Measurements from ENCODE around the gene AKAP8. TPM values are rescaled to one million over a fixed set of nuclear protein-coding genes. Genes with fewer than 3 reads are reported as not detected.

The AKAP8 gene
- polyA plus RNA-seq, 1 donor from 2014 or later, result 22.7 TPM

DNA sequence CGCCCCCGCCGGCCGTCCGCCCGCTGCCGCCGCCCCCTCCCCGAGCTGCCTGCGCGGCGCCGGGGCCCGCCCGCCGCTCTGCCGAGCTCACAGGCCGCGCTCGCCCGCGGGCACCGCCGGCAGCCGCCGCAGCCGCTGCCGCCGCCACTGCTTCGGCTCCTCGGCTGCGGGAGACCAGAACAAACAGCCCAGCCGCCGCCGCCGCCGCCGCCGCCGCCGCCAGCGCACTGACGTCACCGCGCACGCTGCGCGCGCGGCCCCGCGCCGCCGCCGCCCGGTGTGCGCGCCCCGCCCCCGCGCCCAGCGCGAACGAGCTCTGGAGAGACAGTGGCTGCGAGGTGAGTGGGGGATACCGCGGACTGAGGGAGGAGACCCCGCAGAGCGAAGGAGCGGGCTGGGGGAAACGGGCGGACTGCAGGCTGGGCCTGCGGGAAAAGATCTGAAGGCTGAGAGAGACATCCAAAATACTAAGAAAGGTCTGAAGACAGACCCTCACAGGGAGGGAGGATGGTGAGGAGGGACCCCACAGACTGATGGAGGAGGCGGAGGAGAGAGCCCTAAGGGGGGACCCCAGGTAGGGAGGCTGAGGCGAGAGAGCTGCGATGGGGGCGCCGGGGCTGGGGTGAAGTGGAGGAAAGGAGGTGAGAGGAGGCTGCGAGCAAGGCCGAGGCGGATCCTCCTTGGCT, 47.1 kb downstream of the AKAP8 start, which contains the start of gene BRD4:
Gene BRD4, minus strand, starts transcription at position 229 of the 686 bp plus-strand sequence. CDS start 59,440 bp downstream, outside the sequence.
- Histone ChIP-seq H3K4me2 (ENCODE audit: low read length) (peak within 1 kb of the TSS; percentile 45), H3K79me2 (replicated peaks; ENCODE audit: insufficient read depth, low read length) (peaks cover 50% of the 10 kb centered on the region), H3K4me3 (ENCODE audit: low read length) (peak within 1 kb of the TSS; percentile 99), H3F3A (ENCODE audit: insufficient read depth, low read length, poor library complexity, severe bottlenecking) (no peaks in the 10 kb centered on the region), H4K20me1 (ENCODE audit: insufficient read depth) (peaks cover 5% of the 10 kb centered on the region), H3K9ac (ENCODE audit: low read length) (peak within 1 kb of the TSS; percentile 96), H3K9me3 (ENCODE audit: low read length) (no peaks in the 10 kb centered on the region), H3K27me3 (ENCODE audit: insufficient read depth, low read depth, low read length) (no peaks in the 10 kb centered on the region), H3K36me3 (ENCODE audit: insufficient read depth, low read length) (no peaks in the 10 kb centered on the region), H2AFZ (ENCODE audit: low read depth, low read length) (peak within 1 kb of the TSS; percentile 91), H3K27ac (ENCODE audit: low read length) (peak within 1 kb of the TSS; percentile 94), H3K9me2 (ENCODE audit: insufficient read depth, low read length) (no peaks in the 10 kb centered on the region)
- peak; percentile 92 for TF ChIP-seq REST (IDR thresholded peaks at IDR 0.05; ENCODE audit: borderline replicate concordance)
- TF ChIP-seq POLR2AphosphoS5 (IDR thresholded peaks at IDR 0.05), result peak; percentile 96
- no peak for TF ChIP-seq EP300 (conservative IDR thresholded peaks at IDR 0.05; ENCODE audit: poor library complexity, severe bottlenecking)
- TF ChIP-seq RAD21 (conservative IDR thresholded peaks at IDR 0.05), result peak; percentile 61
- peak; percentile 93 for TF ChIP-seq TAF1 (IDR thresholded peaks at IDR 0.05; ENCODE audit: low read depth)
- peak; percentile 58 for TF ChIP-seq SMC3 (conservative IDR thresholded peaks at IDR 0.05; ENCODE audit: poor library complexity)
- TF ChIP-seq CTCF (IDR thresholded peaks at IDR 0.05; ENCODE audit: poor library complexity, severe bottlenecking), result no peak
- TF ChIP-seq MXI1 (conservative IDR thresholded peaks at IDR 0.05; ENCODE audit: poor library complexity, severe bottlenecking), result peak; percentile 21

- no peaks in the 10 kb centered on the region for H3K9me3 ChIP-seq (ENCODE audit: low read length)
- peaks cover 8% of the 10 kb centered on the region for H4K20me1 ChIP-seq (ENCODE audit: insufficient read depth)
- H3K9ac ChIP-seq (ENCODE audit: low read length), result peak overlapping the region; percentile 96
- no peak for TF ChIP-seq EP300 (conservative IDR thresholded peaks at IDR 0.05; ENCODE audit: poor library complexity, severe bottlenecking)
- no peak for TF ChIP-seq REST (IDR thresholded peaks at IDR 0.05; ENCODE audit: borderline replicate concordance)
- no peak for TF ChIP-seq EZH2 (IDR thresholded peaks at IDR 0.05; ENCODE audit: borderline replicate concordance, insufficient read depth, low read length, poor library complexity, severe bottlenecking)
- TF ChIP-seq MXI1 (conservative IDR thresholded peaks at IDR 0.05; ENCODE audit: poor library complexity, severe bottlenecking), result peak; percentile 54
- no peak for TF ChIP-seq TAF1 (IDR thresholded peaks at IDR 0.05; ENCODE audit: low read depth)
- TF ChIP-seq RAD21 (conservative IDR thresholded peaks at IDR 0.05), result no peak
- no peak for TF ChIP-seq CTCF (IDR thresholded peaks at IDR 0.05; ENCODE audit: poor library complexity, severe bottlenecking)
- TF ChIP-seq POLR2AphosphoS5 (IDR thresholded peaks at IDR 0.05), result no peak
- TF ChIP-seq SMC3 (conservative IDR thresholded peaks at IDR 0.05; ENCODE audit: poor library complexity), result peak; percentile 19
- H3K79me2 ChIP-seq (replicated peaks; ENCODE audit: insufficient read depth, low read length), result peaks cover 57% of the 10 kb centered on the region
- H3K4me2 ChIP-seq (ENCODE audit: low read length), result peak overlapping the region; percentile 43
- no peaks in the 10 kb centered on the region for H3K36me3 ChIP-seq (ENCODE audit: insufficient read depth, low read length)
- H2AFZ ChIP-seq (ENCODE audit: low read depth, low read length), result no peak overlapping the region
- H3K4me3 ChIP-seq (ENCODE audit: low read length), result peak overlapping the region; percentile 99
- H3K27ac ChIP-seq (ENCODE audit: low read length), result peak overlapping the region; percentile 87
- H3K9me2 ChIP-seq (ENCODE audit: insufficient read depth, low read length), result no peaks in the 10 kb centered on the region
- no peaks in the 10 kb centered on the region for H3F3A ChIP-seq (ENCODE audit: insufficient read depth, low read length, poor library complexity, severe bottlenecking)
- no peaks in the 10 kb centered on the region for H3K27me3 ChIP-seq (ENCODE audit: insufficient read depth, low read depth, low read length)
These were observed 47.9 kb downstream of the AKAP8 start for GRCh38 chr19:15331419-15332310.

Data from neural cell (in vitro differentiated cells).